Gastrocnemius medialis (tissue), 4 donors: ENCODE data around the gene STX3. TPM values are rescaled to one million over a fixed set of nuclear protein-coding genes. Genes with fewer than 3 reads are reported as not detected.
A peak's percentile ranks its signal among the peaks of the same experiment; 100 is the strongest.

Experiments used
- ATAC-seq, 2 donors: fragments of 150-250 bp; one replicate each; pipeline ENCODE4 v1.9.1; 2016
- DNase-seq, 2 donors: peaks; one replicate each; pipeline ENCODE4 v3.0.0-alpha.2; 2019
- H3K27ac ChIP-seq, 4 donors: fragments of 200-600 bp; sonication (generic); 1 replicate in 1 of 4; 2 replicates in 3 of 4; pipeline ENCODE4 v1.5.1; 2016 to 2018; ENCODE audit warnings: mild to moderate bottlenecking in 2 of 4, moderate library complexity in 1 of 4
- H3K27me3 ChIP-seq, 3 donors: fragments of 200-600 bp; sonication (generic) in 2 of 3; 1 replicate in 1 of 3; 2 replicates in 2 of 3; pipeline versions ENCODE4 v1.5.1 to v1.6.0; 2016 to 2019; ENCODE audit warnings: mild to moderate bottlenecking in 1 of 3, moderate library complexity in 1 of 3
- H3K36me3 ChIP-seq, 2 donors: fragments of 200-600 bp; sonication (generic) in 1 of 2; one replicate each; pipeline ENCODE4 v1.5.1; 2017 to 2018
- H3K4me1 ChIP-seq, 2 donors: fragments of 200-600 bp; sonication (generic) in 1 of 2; one replicate each; pipeline ENCODE4 v1.5.1; 2016 to 2017; ENCODE audit warnings: mild to moderate bottlenecking in 2 of 2
- H3K4me3 ChIP-seq, 4 donors: fragments of 200-600 bp; sonication (generic) in 3 of 4; 1 replicate in 1 of 4; 2 replicates in 3 of 4; pipeline ENCODE4 v1.5.1; 2016 to 2019; ENCODE audit warnings: mild to moderate bottlenecking in 2 of 4
- H3K9me3 ChIP-seq, 3 donors: fragments of 200-600 bp; sonication (generic) in 2 of 3; 1 replicate in 1 of 3; 2 replicates in 2 of 3; pipeline ENCODE4 v1.5.1; 2016 to 2019
- POLR2A ChIP-seq, 2 donors: fragments of 450-650 bp; IDR thresholded peaks; one replicate each; pipeline ENCODE4 v1.6.1; 2017; ENCODE audit warnings: antibody characterized with exemption in 2 of 2, mild to moderate bottlenecking in 2 of 2, moderate library complexity in 2 of 2
- in situ Hi-C, 4 donors: fragments of 200-750 bp; cut with MboI; loops; one replicate each; pipeline versions ENCODE4 v1.15.0 to v1.8.0; 2017; ENCODE audit warnings: low sequenced_read_pairs in 4 of 4
- intact Hi-C: fragments of 100-400 bp; cut with DNase I; formaldehyde crosslinking; loops from one replicate; pipeline ENCODE4 v1.15.1; 2023; ENCODE audit warnings: low total_unique reads
- total RNA-seq, 4 donors: library from RNA; depleted of rRNA; stranded (reverse); fragments of >200 nt; gene quantifications; one replicate each; pipeline versions ENCODE4 v1.1.0 to v1.2.3, GENCODE V29; 2016
- TF ChIP-seq, protein P1 (sequence below), 5 experiments: fragments of 450-650 bp in 3 of 5; fragments of 200-600 bp in 2 of 5; sonication (generic) in 2 of 5; IDR thresholded peaks in 4 of 5; conservative IDR thresholded peaks in 1 of 5; 1 replicate in 4 of 5; 2 replicates in 1 of 5; pipeline ENCODE4 v1.5.1; 2016 to 2019; ENCODE audit warnings: antibody characterized with exemption in 5 of 5, mild to moderate bottlenecking in 3 of 5, moderate library complexity in 3 of 5

Gene STX3
- total RNA-seq, 4 donors from 2014 or later: 8.3 to 23.4 (median 15.8) TPM

DNA sequence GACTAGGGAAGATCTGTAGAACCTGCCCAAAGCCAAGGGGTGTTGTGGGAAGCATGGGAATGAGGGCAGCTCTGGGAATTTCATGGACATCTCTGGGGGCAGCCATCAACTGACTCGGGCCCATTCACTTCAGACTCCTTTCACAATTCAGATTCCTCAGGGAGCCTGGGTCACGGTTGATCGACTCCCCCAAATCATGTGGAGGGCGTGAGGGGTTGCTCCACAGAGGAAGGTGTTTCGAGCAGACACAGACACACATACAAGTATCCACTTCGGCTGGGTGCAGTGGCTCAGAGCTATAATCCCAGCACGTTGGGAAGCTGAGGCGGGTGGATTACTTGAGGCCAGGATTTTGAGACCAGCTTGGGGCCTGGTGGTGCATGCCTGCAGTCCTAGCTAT is 15.7 kb downstream of the STX3 start:
- H3K9me3 ChIP-seq: no peaks in the 10 kb centered on the region
- H3K27me3 ChIP-seq: no peaks in the 10 kb centered on the region
- H3K4me1 ChIP-seq: peaks cover 12% of the 10 kb centered on the region in 2 donors
- no peak for DNase-seq
- H3K36me3 ChIP-seq: peaks cover 0 to 22% of the 10 kb centered on the region in 2 donors
- H3K27ac ChIP-seq: peak overlapping the region in 3 of 4 donors; percentile 2 to 64 (median 6)
- no peak for TF ChIP-seq POLR2A (IDR thresholded peaks at IDR 0.05)
- TF ChIP-seq, protein P1, sequence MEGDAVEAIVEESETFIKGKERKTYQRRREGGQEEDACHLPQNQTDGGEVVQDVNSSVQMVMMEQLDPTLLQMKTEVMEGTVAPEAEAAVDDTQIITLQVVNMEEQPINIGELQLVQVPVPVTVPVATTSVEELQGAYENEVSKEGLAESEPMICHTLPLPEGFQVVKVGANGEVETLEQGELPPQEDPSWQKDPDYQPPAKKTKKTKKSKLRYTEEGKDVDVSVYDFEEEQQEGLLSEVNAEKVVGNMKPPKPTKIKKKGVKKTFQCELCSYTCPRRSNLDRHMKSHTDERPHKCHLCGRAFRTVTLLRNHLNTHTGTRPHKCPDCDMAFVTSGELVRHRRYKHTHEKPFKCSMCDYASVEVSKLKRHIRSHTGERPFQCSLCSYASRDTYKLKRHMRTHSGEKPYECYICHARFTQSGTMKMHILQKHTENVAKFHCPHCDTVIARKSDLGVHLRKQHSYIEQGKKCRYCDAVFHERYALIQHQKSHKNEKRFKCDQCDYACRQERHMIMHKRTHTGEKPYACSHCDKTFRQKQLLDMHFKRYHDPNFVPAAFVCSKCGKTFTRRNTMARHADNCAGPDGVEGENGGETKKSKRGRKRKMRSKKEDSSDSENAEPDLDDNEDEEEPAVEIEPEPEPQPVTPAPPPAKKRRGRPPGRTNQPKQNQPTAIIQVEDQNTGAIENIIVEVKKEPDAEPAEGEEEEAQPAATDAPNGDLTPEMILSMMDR (IDR thresholded peaks at IDR 0.05 in 4 of 5, conservative IDR thresholded peaks at IDR 0.05 in 1 of 5): no peak
- in situ Hi-C loops (loop anchor here in 1 of 4 donors (10.0 kb wide), 1 partner anchor 56 kb away; the partner anchor contains the start of gene OR10V1), intact Hi-C loops (no loop called here)
- no peak overlapping the region for H3K4me3 ChIP-seq
- ATAC-seq: no peak

DNA sequence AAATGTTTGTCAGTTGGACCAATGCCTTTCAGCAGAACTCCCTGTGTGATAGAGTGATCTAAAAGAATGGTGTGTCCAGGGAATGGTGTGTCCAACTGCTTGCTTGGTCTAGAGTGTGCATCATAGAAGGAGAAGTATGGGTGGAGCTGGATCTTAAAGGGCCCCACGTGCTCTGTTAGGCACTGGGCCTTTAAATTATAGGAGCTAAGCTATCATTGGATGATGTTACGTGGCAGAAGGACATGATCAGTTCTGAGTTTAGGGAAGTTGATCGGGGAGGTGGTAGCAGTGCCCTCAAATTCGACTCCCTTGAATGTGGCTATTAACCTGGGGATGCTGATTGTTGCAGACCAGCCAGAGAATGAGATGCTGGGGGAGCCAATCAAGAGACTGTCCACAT is 16.4 kb downstream of the STX3 start:
- DNase-seq: no peak
- Histone ChIP-seq H3K36me3 (peaks cover 0 to 22% of the 10 kb centered on the region in 2 donors), H3K27ac (peak overlapping the region; percentile 37 to 68 (median 50)), H3K27me3 (no peaks in the 10 kb centered on the region), H3K4me3 (no peak overlapping the region), H3K9me3 (no peaks in the 10 kb centered on the region), H3K4me1 (peaks cover 6 to 12% of the 10 kb centered on the region in 2 donors)
- intact Hi-C loops (no loop called here), in situ Hi-C loops (loop anchor here in 1 of 4 donors (10.0 kb wide), 1 partner anchor 57 kb away; the partner anchor contains the start of gene OR10V1)
- no peak for TF ChIP-seq POLR2A (IDR thresholded peaks at IDR 0.05)
- TF ChIP-seq, protein P1 (IDR thresholded peaks at IDR 0.05 in 4 of 5, conservative IDR thresholded peaks at IDR 0.05 in 1 of 5): no peak
- ATAC-seq: no peak

DNA sequence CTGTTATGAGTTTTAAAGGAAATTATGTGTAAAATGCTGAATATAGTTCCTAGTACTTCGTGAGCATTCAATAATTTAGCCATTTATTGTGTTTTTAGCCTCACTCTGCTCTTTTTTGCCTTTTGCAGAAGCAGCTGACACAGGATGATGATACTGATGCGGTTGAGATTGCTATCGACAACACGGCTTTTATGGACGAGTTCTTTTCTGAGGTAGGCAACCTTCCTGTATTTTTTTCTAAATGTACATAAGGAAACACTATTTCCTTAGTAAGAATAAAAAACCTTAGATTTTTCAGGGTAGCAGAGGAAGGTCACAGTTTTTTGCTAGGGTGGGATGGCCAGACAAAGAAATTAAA is 17.9 kb downstream of the STX3 start:
- peak overlapping the region in 2 of 4 donors; percentile 40 to 68 for H3K27ac ChIP-seq
- in situ Hi-C loops (loop anchor here in 1 of 4 donors (10.0 kb wide), 1 partner anchor 58 kb away; the partner anchor contains the start of gene OR10V1), intact Hi-C loops (no loop called here)

DNA sequence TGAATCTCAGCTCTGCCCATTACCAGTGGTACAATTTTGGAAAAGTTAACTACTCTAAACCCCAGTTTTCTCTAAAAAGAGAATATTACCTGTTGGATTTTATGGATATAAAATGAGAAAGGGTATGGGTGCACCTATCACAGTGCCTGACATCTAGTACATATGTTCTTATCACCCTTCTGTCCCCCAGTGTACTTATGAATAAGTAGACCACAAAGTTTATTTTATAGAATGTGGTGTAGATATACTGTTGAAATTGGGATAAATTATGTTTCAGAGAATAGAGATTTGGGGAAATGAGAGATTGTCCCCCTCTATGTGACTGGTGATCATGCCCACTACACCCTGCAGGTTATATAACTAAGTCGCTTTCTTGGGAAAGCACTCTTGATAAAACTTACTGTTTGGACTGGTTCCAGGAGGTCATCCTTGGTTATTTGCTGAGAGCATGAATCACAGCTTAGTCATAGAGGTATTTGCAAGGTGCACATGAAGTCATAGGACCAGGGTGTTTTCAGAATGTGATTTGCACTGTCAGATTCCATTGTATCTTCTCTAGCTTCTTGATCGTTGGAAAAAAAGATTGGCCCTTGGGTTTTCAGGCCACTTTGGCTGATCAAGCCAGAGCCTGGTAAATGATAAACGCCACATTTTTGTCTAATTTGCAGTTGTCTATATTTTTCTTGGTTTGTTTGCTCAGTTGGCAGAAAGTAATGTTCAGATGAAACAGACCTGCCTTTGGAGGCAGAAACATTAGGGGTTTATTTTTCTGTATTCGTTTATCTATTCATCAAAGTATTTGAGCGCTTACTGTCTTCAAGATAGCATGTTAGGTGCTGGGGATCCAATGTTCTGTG is 21.3 kb downstream of the STX3 start:
- H3K9me3 ChIP-seq: no peaks in the 10 kb centered on the region
- intact Hi-C loops (no loop called here), in situ Hi-C loops (loop anchor here in 1 of 4 donors (10.0 kb wide), 1 partner anchor 62 kb away; the partner anchor contains the start of gene OR10V1)
- peak overlapping the region in 1 of 4 donors; percentile 2 for H3K27ac ChIP-seq
- no peak for TF ChIP-seq POLR2A (IDR thresholded peaks at IDR 0.05)
- TF ChIP-seq, protein P1 (IDR thresholded peaks at IDR 0.05 in 4 of 5, conservative IDR thresholded peaks at IDR 0.05 in 1 of 5): no peak
- DNase-seq (no peak), ATAC-seq (peak in 1 of 2 donors; percentile 70)
- peaks cover 4 to 12% of the 10 kb centered on the region in 2 donors for H3K4me1 ChIP-seq
- H3K4me3 ChIP-seq: no peak overlapping the region
- peaks cover 0 to 22% of the 10 kb centered on the region in 2 donors for H3K36me3 ChIP-seq
- no peaks in the 10 kb centered on the region for H3K27me3 ChIP-seq

More for the DNA sequence above, 17.9 kb downstream of the STX3 start:
- Histone ChIP-seq H3K9me3 (no peaks in the 10 kb centered on the region), H3K4me1 (peaks cover 6 to 12% of the 10 kb centered on the region in 2 donors), H3K36me3 (peaks cover 0 to 22% of the 10 kb centered on the region in 2 donors), H3K27me3 (no peaks in the 10 kb centered on the region), H3K4me3 (no peak overlapping the region)
- DNase-seq: no peak
- no peak for ATAC-seq
- TF ChIP-seq, protein P1 (IDR thresholded peaks at IDR 0.05 in 4 of 5, conservative IDR thresholded peaks at IDR 0.05 in 1 of 5): no peak
- TF ChIP-seq POLR2A (IDR thresholded peaks at IDR 0.05): no peak
